ENCODE data around the gene FAXC.

- TF ChIP-seq PPARA (CRISPR knock-in tag; IDR thresholded peaks at IDR 0.05; ENCODE audit: borderline replicate concordance) (no peak), TOX (CRISPR knock-in tag; IDR thresholded peaks at IDR 0.05; ENCODE audit: borderline replicate concordance) (no peak)
These were observed 5.2 kb downstream of the FAXC start for GRCh38 chr6:99344289-99344688.

Measured in SK-N-SH treated with all-trans-retinoic acid at 6 μM for 48 hours (cell line).